NCI-H1436 (cell line): ENCODE results near the gene HRH3.

ENCODE experiments used
- DNase-seq: peaks from one replicate; lab custom pipeline; 2025; lab: John Stamatoyannopoulos, UW

The HRH3 gene

DNA sequence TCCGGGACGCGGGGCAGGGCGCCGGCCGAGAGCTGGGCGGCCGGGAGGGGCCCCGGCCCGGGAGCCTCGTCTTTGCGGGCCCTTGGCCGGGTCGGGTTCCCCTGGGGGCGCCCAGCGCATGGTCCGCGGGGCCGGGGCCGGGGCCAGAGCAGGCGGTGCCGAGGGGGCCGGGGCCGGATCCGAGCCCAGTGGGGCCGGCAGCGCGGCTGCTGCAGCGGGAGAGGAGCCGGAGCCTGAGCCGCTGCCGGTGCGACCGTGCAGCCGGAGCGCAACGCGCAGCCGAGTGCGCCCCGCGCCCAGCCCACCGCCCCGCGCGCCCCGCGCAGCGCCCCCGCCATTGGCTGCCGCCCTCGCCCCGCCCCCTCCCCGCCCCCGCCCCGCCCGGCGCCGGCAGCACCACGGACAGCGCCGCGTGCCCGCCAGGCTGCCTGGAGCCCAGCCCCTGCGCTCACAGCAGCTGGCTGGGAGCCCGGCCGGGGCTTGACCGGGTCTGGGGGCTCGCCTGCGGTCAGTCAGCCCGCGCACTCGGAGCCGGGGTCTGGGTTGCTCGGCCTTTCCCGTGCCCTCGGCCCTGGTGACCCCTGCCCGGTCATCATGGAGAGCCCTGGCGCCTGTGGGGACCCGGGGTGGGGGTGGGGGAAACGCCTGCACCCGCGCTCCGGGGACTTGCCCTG, at the start of gene HRH3:
TSS of gene HRH3 (minus strand) at position 287 of the 674 bp plus-strand sequence. CDS start 308 bp downstream, outside the sequence.
- DNase-seq = peak; percentile 50

DNA sequence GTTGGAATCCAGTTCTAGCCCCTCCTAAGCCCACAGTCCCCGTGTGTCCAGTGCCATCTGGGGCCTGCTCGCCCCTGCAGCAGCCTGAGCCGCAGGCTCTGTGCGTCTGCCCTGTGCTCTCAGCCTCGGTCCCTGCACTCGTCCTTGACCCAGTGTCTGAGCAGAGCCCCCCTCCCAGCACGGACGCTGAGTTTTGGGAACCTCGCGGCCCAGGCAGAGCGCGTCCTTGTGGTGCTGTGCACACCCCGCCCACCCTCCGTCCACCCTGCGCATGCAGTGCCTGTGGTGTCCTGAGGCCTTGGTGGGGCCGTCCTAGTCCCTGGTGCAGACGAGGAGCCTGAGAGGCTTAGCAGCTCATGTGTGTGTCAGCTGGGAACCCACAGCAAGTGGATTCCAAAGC, 49.8 kb upstream of the HRH3 start:
- DNase-seq = no peak

DNA sequence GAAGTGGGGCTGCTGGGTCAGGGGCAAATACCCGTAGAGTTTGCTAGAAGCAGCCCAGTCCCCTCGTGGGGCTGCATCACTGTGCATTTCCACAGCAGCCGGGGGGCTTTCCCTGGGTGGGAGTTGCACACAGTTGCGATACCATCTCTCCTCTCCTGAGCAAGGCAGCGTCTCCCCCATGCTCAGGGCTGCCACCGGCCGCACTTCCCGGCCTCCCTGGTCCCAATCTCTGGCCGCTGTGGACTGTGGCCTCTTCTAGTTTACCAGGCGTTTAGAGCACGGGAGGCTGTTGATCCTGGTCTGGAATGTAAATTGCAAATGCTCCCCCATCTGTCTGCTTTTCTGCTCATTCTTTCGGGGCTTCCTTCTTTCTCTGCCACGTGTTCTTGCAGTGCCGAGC, 49.3 kb upstream of the HRH3 start:
- DNase-seq = no peak

DNA sequence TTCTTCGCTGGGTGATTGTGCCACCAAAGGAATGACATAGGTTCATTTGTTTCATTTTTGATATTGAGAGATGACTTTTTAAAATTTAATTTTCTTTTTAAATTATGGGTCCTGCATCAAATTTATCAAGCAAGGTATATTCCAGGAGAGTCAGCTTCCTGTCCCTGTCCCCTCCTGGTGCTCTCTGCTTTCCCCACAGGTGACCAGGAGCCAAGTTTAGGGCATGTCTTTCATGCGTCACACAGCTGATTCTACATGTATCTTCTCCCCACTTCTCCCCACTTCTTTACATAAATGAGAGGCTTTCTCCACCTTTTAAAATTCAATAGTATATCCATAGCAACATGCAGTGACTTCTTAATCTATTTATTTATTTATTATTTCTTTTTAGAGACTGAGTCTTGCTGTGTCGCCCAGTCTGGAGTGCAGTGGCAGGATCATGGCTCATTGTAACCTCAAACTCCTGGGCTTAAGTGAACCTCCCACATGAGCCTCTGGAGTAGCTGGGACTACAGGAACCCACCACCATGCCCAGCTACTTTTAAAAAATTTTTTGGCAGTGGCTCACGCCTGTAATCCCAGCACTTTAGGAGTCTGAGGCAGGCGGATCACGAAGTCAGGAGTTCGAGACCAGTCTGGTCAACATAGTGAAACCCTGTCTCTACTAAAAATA, 48.3 kb upstream of the HRH3 start:
- DNase-seq = no peak

DNA sequence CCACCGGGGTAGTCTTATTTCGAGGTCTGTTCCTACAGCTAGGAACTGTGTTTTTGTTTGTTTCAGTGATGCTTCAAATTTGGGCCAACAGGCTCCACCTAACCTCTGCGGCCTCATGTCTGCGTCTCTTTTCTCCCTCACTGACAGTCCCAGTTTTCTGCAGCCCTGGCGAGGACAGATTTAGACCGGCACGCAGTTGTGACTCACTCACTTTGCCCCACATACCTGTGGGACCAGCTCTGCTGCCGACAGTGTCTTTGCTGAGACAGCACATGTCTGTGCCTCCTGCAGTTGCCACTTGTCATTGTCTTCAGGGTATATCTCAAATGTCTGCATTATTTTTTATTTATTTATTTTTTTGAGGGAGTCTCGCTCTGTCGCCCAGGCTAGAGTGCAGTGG, 47.5 kb upstream of the HRH3 start:
- DNase-seq = no peak

DNA sequence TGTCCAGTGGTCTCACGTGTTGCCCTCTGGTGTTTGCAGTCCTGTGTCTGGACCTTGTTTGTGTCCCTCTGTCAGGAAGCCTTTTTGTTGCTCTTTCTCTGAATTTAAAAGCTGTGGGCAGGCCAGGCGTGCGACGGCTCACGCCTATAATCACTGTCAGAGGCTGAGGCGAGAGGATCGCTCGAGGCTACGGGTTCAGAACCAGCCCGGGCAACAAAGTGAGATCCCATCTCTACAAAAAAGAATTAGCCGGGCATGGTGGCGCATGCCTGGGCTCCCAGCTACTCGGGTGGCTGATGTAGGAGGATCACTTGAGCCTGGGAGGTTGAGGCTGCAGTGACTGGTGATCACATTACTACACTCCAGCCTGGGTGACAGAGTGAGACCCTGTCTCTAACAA, 46.8 kb upstream of the HRH3 start:
- DNase-seq = no peak

DNA sequence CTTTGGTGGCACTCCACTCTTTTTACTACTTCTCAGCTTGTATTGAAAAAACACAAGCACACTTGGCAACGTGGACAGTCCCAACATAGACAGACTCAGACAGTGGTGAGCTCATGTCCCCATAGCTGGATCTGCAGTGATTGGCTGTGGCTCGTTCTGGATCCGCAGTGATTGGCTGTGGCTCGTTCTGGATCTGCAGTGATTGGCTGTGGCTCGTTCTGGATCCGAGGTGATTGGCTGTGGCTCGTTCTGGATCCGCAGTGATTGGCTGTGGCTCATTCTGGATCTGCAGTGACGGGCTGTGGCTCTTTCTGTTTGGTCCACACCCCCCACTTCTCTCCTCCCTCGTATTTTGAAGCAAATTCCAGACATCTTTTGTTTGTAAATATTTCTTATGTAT, 46.3 kb upstream of the HRH3 start:
- no peak for DNase-seq

DNA sequence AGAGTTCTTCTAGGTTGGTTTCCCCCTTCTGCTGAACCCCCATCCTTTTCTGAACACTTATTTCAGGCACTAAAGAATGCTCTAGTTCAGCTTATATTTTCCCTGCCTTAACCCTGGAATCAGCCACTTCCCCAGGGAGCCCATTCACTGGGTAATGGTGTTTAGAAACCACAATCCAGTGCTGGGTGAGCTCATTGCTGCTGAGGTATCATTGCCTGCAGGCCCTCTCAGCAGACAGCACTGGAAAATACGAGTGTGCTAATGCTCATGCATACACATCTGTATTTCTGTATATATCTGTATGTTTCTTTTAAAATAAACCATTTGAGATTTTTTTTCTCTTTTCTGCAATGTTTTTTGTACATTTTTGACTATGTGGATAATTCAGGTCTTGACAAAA, 45.3 kb upstream of the HRH3 start:
- DNase-seq = no peak

- no peak for DNase-seq
Measured at GRCh38 chr20:62263396-62263795, 43.3 kb upstream of the HRH3 start.

- DNase-seq = no peak
Measured at GRCh38 chr20:62262064-62262463, 42.0 kb upstream of the HRH3 start.

- no peak for DNase-seq
Measured at GRCh38 chr20:62259294-62259565, 39.2 kb upstream of the HRH3 start.

GRCh38 chr20:62258499-62259293, 38.6 kb upstream of the HRH3 start:
- no peak for DNase-seq

GRCh38 chr20:62255976-62256375, 35.9 kb upstream of the HRH3 start:
- DNase-seq = no peak

DNA sequence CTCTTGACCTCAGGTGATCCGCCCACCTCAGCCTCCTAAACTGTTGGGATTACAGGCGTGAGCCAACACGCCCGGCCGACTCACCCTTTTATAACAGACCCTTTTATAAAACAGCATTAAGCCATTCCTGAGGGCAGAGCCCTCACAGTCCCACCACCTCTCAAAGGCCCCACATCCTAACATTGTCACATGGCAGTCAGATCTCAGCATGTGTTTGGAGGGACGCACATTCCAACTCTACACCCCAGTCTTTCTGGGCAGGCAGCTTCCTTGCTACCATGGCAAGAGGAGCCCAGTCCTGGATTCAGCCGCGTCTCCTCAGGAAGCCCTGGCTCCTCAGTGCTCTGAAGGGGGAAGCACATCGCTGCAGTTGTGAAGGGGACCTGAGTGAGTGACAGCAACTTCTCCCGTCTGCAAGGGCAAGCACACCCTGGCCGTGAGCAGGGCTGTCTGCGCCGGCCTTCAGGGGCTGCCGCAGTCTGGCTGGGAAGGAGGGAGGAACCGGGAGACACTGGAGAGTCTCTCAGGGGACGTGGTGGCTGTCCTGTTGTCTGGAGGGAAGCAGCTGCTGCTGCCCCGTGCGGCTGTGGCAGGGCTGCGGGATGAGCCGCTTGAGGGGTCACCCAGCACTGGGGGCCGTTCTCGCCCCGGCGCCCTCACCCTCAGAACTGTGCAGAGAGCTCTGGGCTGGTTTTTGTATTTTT, 34.1 kb upstream of the HRH3 start:
- no peak for DNase-seq

DNA sequence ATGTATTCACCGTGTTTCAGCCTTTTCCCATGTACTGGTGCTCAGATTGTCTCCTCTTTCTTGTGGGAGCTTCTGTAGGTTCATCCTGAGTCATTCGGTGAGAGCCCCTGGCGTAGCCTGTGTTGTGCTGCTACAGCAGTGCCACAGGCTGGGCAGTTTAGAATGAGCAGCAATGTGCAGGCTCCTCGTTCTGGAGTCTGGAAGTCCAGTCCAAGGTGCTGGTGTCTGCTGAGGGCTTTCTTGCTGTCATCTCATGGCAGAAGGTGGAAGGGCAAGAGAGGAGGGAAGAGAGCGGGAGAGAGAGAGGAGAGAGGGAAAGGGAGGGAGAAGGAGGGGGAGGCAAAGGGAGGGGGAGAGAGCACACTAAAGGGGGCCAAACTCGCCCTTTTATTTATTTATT, 33.3 kb upstream of the HRH3 start:
- DNase-seq = no peak

- no peak for DNase-seq
Measured at GRCh38 chr20:62252342-62252966, 32.4 kb upstream of the HRH3 start.

GRCh38 chr20:62248890-62249560, 28.9 kb upstream of the HRH3 start:
- no peak for DNase-seq

- DNase-seq = no peak
Measured at GRCh38 chr20:62246872-62247652, 27.0 kb upstream of the HRH3 start.

- no peak for DNase-seq
Measured at GRCh38 chr20:62246431-62246830, 26.4 kb upstream of the HRH3 start.

GRCh38 chr20:62245911-62246280, 25.8 kb upstream of the HRH3 start:
- no peak for DNase-seq

DNA sequence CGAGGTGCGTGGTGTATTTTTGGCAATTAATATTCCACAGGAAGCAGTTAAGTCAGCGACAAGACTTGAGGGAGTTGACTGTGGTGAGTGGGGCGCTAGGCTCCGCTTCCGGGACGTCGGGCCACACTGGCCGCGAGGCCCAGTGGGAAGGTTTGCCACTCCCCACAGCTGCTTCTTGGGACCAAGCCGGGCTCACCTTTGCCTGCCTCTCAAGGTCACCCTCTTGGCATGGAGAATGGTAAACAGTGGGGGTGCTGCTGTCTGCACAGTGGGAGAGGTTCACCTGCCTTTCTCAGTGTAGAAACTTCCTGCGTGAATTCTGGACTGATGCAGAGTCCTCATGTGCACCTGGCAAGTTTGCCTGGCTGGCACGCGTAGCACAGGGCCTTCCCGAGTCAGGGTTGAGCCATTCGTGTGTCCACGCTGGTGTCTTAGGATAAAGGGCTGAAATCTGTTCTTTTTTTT, 24.6 kb upstream of the HRH3 start:
- DNase-seq = no peak
